Middle frontal gyrus (tissue), 1 donor: Measurements from ENCODE around the gene AKAP6.

Source experiments
- DNase-seq: peaks from one replicate; pipeline ENCODE4 v3.0.0-alpha.2; 2015; ENCODE audit warnings: low spot score; ENCODE audit errors: extremely low spot score

AKAP6 gene

GRCh38 chr14:32474478-32475195, 145.5 kb downstream of the AKAP6 start:
- no peak for DNase-seq

DNA sequence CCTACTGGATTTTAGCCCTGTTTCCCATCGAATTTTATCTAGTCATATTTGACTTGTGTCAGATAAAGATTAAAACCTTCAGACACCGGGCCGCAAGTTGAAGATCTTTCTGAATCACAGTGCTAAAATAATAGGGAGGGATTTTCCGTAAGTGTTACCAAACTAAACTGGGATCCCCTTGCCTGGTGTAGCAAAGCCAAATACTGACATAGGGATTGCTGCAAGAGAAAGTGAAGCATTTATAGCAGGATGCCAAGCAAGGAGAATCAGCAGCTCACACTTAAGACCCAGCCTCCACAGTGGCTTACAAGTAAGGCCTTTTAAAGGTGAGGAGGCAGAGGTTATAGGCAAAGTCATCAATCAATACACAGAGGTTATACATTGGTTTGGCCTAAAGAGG, 147.4 kb downstream of the AKAP6 start:
- no peak for DNase-seq

DNA sequence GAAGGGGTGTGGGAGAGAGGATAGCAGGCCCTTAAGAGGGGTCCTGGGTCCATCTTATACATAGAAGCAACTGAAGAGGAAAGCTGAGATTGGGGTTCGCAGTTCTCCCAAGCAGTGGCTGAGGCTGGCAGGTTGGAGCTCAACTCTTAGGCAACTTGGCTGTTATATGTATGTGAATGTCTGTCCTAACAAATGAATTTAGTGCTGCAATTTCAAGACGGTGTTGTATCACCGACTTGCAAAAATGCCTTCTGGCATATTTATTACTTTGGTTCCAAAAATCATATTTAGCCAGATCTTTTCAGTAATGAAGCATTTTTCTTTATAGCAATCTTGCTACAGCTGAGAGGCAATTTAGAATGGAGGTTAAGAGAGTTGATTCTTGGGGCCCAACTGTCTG, 148.3 kb downstream of the AKAP6 start:
- DNase-seq = no peak

DNA sequence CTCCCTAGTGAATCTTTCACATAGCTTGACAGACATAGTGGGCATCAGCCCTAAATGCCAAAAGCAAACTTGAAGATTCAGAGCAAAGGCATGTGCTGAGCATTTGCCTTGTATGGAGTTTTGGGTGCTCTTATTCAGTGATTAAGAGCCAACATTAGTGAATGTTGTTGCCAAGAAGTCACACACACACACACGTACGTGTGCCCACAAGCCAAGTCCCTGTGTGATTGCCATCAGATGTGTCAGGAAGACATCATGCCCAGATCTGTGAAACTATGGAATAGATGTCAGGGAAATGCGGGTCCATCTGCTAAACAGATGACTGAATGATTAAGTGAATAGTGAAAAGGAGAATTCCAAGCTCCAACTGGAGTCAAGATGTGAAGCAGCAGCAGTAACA, 149.0 kb downstream of the AKAP6 start:
- DNase-seq = no peak

DNA sequence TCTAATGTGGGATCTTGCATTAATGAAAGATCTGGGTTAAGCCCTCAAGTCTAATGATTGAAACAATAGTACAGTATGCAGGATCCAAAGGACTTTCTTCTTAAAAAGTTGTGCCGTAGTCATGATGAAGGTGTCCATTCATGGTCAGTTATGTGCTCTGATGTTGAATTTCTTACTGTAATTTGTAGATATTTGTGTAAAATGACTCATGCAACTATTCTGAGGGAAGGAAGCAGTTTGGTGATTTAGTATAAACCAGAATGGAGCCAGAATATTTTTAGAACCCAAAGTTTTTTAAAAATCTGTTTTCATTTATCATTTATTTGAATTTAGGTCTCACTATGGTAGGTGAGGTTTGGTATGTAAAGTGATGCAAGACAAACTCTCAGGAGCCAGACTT, 151.2 kb downstream of the AKAP6 start:
- DNase-seq = no peak

- no peak for DNase-seq
These were observed 152.6 kb downstream of the AKAP6 start for GRCh38 chr14:32481707-32482106.

- DNase-seq = no peak
These were observed 162.4 kb downstream of the AKAP6 start for GRCh38 chr14:32491416-32492016.

- no peak for DNase-seq
These were observed 163.4 kb downstream of the AKAP6 start for GRCh38 chr14:32492457-32492856.

GRCh38 chr14:32494609-32495434, 165.7 kb downstream of the AKAP6 start:
- DNase-seq = no peak

DNA sequence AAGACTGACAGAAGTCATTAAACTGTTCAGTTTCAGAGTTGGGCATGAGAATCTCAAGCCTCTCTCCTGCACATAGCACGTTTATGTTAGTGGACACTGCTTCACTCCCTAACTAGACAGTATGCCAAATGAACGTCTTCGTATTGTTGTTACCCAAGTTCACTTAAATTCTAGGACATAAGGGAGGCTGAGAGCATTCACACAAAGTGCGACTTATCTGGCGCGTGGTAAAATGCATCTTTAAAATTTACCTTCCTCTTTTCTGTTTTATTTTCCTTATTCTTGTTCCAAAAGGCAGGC, 166.3 kb downstream of the AKAP6 start:
- DNase-seq = no peak

DNA sequence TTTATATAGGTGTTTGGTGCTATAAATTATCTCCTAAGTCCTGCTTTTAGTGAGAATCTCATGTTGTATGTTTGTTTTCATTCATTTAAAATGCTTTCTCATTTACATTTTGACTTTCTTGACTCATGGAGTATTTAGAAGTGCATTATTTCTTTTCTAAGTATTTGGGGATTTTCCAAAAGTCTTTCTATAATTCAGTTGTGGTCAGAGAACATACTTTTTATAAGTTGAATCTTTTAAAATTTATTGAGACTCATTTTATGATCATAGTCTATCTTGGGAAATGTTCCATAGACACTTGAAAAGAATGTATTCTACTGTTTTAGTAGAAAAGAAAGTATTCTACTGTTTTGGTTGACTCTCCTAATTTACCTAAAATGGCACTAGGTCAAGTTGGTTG, 168.2 kb downstream of the AKAP6 start:
- no peak for DNase-seq

- no peak for DNase-seq
These were observed 178.2 kb downstream of the AKAP6 start for GRCh38 chr14:32507029-32507984.

- DNase-seq = no peak
These were observed 179.2 kb downstream of the AKAP6 start for GRCh38 chr14:32508281-32508680.

- DNase-seq = peak; percentile 86
These were observed 180.6 kb downstream of the AKAP6 start for GRCh38 chr14:32509632-32510187.

DNA sequence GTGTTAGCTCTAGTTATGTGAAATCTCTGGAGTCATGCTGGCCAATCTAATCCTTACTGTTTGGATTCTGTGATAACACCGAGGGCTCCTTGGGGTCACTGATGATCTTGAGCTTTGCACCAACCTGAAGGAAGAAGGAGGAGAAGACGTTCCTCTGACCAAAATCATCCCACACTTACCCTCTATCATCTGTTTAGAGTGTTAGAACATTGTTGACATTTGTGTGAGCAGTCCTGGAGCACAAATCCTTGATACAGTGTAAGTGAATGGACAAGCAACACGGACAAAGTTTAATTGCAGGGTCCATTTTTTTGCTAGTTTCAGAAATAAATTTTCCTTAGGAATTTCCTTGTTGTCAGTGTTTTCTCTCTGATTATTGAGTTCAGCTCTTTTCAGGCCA, 181.7 kb downstream of the AKAP6 start:
- no peak for DNase-seq

- DNase-seq = no peak
These were observed 183.2 kb downstream of the AKAP6 start for GRCh38 chr14:32512348-32512747.

DNA sequence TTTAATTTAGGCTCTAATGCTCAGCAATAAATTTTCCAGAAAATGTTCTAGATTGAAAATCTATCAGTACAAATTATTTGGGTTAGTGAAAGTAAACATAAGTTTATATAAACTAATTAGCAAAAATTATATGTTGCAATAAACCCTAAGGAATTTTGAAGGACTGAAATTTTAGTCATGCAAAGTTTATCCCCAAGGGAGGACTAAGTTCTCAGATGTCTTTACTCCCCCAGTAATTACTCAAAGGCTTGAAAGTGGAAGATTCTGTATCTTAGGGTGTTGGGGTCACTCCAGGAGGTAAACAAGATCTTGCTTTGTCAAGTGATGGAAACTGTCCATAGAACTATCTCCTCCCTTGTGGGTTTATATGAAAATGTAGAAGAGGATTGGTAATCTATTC, 183.7 kb downstream of the AKAP6 start:
- no peak for DNase-seq

- no peak for DNase-seq
These were observed 184.5 kb downstream of the AKAP6 start for GRCh38 chr14:32513571-32514009.

- no peak for DNase-seq
These were observed 185.1 kb downstream of the AKAP6 start for GRCh38 chr14:32514236-32514635.

DNA sequence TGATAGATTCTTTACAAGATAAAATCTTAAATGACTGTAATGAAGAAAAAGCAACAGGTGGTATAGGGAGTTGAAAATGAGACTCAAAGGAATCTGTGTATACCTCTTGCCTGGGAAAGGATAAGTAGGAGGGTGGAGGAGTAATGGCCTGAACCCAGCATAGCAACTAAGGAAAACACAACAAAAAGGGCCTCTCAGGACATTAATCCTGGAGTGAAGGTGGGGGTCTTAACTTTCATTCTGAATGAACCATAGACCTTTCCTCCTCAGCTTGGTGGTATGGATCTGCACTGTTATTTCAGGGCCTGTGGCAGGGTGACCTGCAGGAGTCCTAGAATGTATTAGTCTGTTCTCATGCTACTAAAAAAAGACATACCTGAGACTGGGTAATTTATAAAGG, 185.6 kb downstream of the AKAP6 start:
- DNase-seq = no peak
